Esophagus mucosa (tissue), 1 donor: ENCODE measurements around the gene PDC. TPM values are rescaled to one million over a fixed set of nuclear protein-coding genes. Genes with fewer than 3 reads are reported as not detected.

ENCODE experiments used
- ATAC-seq: fragments of 200-7000 bp; cut with Tn5 transposase; one replicate; pipeline ENCODE4 v1.9.1; 2020
- total RNA-seq: library from RNA; stranded (reverse); gene quantifications from one replicate; pipeline ENCODE4 v1.2.4, GENCODE V29; 2023
- donor health status: DM: yes; HTN: yes; CAD: no.

PDC gene
- total RNA-seq, result not detected

DNA sequence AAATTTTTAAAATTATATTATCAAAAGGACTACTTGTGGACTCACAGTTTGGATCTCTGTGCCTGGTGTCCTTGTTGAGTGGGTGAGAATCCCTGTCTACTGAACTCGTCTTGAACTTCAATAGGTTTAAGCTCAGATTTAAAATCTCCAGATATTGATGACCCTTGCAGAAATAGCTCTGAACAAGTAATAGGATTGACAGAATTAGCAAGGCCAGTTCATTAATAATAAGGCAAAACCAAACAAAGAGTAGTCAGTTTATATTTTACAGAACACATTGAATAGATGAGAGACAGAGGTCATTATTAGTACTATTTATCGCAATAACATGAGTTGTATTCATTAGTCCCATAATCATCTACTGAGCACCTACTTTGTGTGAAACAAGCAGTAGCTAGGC lies at the start of gene PDC:
TSS of gene PDC (minus strand) at position 101 of the 400 bp plus-strand sequence. CDS start 11,655 bp downstream, outside the sequence.
- ATAC-seq, result no peak

GRCh38 chr1:186503190-186503589 lies 42.3 kb upstream of the PDC start:
- no peak for ATAC-seq

GRCh38 chr1:186502087-186502486 lies 41.2 kb upstream of the PDC start:
- no peak for ATAC-seq

GRCh38 chr1:186500804-186501203 lies 39.9 kb upstream of the PDC start:
- no peak for ATAC-seq

- no peak for ATAC-seq
Measured at GRCh38 chr1:186499571-186499970, 38.7 kb upstream of the PDC start.

DNA sequence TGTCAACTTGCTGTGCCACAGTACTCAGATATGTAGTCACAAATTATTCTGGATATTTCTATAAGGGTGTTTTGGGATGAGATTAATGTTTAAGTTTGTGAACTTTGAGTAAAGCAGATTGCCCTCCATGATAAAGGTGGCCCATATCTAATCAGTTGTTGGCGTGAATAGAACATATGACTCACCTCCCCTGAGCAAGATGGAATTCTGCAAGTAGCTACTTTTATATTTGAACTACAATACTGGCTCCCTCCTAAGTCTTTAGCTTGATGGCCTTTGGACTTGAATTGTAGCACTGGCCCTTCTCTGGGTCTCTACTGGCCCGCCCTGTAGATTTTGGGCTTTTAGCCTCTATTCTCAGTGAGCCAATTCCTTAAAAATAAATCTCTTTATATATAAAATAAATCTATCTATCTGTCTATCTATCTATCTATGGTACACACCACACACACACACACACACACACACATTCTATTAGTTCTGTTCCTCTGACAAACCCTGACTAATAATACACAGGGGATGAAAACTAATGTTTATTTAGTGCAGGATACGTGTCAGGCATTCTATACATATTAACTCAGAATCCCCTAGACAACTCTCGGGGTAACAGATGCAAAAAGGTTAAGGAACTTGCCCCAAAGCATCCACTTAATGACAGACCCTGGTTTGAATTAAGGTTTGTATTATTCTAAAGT lies 37.9 kb upstream of the PDC start:
- no peak for ATAC-seq

DNA sequence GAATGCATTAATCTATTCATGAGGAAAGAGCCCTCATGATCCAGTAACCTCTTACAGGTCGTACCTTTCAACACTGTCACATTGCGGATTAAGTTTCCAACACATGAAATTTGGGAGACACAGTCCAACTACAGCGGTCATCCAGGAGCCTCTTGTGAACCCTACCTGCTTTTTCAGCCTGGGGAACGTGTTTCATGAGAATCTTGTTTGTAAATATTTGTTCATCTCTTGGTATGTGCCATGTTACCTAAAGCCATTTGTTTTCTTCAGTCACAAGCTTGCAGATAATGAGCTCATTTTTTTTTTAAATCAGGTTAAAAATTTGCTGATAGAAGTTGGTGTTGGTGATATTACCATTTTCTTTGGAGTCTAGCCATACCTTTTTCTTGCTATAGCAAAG lies 37.2 kb upstream of the PDC start:
- no peak for ATAC-seq

DNA sequence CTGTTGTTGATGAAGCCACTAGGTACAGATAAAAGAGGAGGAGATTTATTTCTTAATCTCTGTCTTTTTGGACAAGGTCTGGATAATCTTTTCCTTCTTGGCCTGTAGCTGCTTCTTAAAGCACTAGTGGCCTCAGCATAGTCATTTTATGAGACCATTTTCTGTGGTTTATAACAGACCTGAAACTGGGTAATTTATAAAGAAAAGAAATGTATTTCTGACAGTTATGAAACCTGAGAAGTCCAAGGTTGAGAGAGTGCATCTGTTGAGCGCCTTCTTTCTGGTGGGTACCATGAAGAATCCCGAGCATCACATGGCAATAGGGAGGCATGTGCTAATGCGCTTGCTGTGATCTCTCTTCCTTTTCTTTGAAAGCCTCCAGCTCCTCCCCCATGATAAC lies 36.7 kb upstream of the PDC start:
- ATAC-seq, result no peak

DNA sequence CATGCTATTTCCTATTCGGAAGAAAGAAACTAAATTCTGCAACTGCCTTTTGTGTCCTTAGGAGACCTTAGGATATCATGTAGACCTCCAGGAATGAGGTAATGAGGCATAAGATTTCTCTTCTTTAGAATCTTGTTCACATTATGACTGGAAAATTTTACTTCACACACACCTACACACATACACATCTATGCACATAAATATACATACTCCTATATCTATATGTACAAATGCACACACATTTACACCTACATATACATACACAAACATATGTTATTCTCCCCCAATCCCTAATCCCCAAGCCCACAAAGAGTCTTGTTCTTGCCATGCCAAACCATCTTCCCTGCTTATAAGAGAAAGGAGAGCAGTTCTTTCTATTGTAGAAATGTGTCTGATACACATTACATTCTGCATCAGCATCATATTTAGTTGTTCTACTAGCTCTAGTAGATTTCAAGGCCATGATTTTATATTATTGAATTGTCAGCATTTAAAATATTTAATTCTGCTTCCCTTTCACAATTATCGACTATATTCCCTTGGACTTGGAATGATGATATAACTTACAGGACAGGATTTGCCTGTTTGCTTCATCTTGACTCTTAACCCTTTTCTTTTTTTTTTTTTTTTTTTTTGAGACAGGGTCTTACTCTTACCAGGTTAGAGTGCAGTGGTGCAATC lies 35.4 kb upstream of the PDC start:
- no peak for ATAC-seq

GRCh38 chr1:186494832-186495271 lies 33.9 kb upstream of the PDC start:
- no peak for ATAC-seq

DNA sequence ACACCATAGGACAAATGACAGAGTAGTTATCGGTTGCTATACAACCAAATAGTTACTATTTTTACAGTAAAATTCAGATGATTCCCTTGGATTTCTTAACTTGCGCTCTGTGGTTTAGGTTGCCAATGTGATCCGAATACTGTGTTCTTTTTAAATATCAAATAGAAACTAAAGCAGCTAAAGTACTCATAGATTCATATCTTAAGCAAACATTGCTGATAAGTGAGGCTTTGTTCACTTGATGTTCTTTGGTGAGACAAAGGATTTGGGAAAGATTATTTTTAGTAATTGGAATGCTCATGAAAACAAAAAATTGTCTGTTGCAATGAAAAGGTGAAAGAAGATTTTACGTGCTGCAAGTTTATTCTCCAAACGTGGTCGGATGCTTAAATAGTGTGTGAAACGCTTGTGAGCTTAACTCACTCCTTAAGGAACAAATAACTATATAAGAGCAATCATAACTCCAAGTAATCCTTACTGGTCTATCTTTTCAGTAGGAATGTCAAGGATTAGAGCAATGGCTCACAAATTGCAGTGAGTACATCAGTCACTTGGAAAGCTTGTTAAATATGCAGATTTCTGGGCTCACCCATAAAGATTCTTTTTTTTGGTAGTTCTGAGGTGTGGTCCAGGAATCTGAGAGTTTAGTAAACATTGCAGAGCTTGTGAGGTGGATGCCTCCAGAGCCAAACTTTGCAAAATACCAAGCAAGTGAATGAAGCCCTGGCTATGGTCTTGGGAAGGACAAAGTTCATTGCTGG lies 31.8 kb upstream of the PDC start:
- ATAC-seq, result no peak

GRCh38 chr1:186491336-186491735 lies 30.4 kb upstream of the PDC start:
- ATAC-seq, result no peak

DNA sequence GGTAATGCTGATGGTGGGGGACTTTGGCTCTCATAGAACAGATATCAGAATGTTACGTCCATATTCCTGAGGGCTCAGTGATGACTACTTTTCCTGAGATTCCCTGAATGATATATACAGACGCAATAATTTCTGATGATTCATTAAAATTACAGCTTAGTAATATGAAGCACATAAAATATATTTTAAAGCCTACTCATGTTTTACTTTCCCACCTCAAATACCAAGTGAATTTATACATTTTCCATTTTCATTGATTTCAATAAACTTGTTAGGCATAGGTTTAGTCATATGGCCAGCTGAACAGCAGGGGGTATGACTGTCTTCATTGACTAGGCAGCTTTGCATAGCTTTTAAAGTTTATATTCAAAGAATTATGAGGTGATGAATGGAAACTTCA lies 26.2 kb upstream of the PDC start:
- ATAC-seq, result no peak

DNA sequence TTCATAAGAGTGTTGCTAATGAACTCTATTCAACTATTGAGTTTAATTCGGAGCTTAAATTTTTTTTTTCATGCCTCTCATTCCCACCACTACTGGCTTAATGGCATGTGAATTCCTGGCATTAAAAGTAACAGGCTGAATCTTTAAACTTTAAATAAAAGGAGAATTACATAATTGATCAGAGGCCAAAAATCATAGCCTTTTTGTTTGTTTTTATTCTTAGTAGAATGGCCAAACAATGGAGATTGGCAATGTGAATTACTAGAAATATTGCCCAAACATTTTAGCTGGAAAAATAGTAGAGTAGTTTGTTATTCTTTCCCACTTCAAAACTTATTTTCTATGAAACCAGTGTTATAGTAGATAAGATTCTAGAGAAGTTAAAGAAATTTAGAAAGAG lies 25.1 kb upstream of the PDC start:
- ATAC-seq, result no peak

GRCh38 chr1:186483561-186483960 lies 22.6 kb upstream of the PDC start:
- no peak for ATAC-seq

DNA sequence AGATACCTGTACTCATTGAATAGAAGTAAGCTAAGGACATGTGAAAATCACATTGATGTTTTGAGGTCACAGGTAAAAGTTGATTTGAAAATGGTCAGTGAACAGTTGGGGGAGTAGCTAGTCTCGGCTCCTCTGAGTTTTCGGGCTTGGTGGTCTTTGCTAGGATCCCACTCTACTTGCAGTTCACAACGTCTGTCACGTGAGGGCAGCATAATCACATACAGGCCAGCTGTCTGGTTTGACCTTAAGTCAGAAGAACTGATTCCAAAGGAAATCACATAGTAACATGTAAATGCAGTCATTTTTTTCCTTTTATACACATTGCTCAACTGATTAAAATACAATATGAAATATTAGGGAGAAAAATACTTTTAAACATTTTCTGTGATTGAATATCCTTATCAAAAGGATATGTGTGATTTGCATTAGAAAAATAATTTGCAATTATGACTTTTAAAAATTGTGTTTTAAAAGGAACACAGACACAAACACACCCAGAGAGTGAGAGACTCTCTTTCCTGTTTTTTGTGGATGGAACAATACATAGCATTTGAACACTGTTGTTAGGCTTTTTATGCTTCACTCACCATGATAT lies 21.8 kb upstream of the PDC start:
- ATAC-seq, result peak; percentile 42

GRCh38 chr1:186481303-186481888 lies 20.5 kb upstream of the PDC start:
- no peak for ATAC-seq

DNA sequence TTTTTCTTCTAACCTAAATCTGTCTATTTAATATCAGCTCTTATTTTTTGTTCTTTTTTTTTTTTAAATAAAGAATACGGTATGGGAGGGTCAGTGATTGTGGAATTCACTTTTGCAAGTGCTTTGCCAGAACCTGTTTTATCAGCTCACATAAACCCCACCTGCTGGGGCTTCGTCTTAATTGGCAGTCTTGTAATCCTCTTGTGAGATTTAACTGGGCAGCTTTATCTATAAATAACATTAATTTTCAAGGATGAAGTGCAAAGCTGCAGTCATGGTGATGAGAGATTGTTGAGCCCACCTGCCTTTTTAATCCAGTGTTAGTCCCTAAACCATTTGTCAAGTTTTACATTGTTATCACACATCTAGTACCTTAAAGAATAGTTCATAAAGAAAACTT lies 18.2 kb upstream of the PDC start:
- ATAC-seq, result no peak

DNA sequence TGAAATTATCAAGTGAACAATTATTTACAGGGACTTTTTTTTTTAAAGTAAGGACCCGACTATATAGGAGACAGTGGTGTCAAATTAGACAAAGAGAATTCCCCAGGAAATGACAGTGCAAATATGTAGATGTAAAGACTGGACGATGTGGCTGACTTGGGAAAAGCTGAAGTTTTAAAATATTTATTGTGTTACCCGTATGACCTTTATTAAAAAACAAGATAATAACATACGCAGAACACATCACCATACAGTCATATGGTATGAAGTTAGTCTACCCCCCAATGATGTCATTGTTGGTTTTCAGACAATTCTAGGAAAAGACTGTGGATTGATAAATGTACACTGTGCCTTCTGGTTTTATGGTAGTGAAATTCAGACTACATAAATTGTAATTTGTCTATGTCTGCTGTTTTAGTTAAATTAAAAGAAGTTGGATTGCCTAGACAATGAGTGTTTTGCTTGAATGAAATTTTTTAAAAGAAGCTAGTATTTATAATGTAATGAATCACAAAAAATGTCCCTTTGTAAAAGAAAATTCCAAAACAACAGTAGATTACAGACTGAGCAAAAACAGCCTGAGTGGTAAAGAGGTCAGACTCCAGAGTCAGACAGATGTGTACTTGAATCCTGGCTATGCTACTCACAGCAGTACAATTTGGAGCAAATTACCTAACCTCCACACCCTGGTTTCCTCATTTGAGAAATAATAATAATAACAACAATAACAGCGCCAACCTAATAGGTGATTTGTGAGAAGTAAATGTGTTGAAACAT lies 15.5 kb upstream of the PDC start:
- ATAC-seq, result no peak

DNA sequence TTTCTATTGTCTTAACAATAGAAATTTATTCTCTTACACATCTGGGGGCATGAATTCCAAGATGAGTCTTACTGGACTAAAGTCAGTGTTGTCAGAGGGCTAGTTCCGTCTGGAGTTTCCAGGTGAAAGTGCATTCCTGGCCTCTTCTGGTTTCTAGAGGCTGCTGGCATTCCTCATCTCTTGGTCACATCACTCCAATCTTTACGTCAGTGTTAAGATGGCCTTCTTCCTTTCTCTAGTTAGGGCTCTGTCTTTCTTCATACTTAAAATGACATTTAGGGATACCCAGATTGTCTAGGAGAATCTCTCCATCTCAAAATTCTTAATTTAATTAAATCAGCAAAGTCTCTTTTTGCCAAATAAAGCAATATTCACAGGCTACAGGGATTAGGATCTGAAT lies 13.3 kb upstream of the PDC start:
- ATAC-seq, result no peak

DNA sequence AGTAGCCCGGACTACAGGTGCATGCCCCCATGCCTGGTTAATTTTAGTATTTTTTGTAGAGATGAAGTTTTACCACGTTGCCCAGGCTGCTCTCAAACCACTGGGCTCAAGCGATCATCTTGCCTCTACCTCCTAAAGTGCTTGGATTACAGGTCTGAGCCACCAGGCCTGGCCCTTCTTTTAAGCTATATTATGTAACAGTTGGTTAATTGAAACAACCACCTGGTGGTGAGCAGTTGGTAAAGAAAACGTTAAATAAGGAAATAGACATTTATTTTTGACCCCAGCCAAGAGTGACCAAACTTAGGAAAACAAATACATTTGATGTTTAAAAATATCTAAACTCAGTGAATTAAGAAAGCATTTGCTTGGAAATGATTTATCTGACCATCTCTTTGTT lies 12.1 kb upstream of the PDC start:
- ATAC-seq, result no peak

- ATAC-seq, result no peak
Measured at GRCh38 chr1:186465946-186466345, 5.0 kb upstream of the PDC start.
